NOMO-1 treated with dmso at 0.1 percent for 144 hours (cell line): ENCODE data around the gene RNASE13.

Source experiments
- DNase-seq: peaks from one replicate; lab custom pipeline; 2025; ENCODE audit not compliant: unreplicated experiment; lab: John Stamatoyannopoulos, UW

Gene RNASE13, protein sequence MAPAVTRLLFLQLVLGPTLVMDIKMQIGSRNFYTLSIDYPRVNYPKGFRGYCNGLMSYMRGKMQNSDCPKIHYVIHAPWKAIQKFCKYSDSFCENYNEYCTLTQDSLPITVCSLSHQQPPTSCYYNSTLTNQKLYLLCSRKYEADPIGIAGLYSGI

GRCh38 chr14:21034707-21035106 is at the start of gene RNASE13:
Gene RNASE13 (minus strand): TSS chr14:21034807. CDS start chr14:21034288, 519 bp downstream.
- DNase-seq = no peak

DNA sequence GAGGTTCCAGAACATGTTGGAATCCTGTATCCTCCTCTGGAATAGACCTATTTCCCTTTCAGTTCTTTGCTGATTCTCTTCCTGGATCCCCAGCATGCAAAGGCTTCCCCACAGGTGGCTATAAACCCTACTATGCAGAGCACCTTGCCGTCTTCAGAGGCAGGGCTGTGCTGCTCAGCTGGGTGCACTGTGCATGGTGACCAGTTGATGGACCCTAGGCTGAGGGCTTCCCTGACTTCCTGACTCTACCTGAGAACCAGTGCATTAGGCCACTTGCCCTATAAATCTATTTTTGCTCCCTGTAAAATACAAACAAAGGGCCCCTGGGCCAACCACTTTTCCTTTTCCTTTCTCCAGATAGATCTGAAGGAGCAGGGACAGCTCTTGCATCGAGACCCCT is 49.8 kb upstream of the RNASE13 start:
- DNase-seq = no peak

DNA sequence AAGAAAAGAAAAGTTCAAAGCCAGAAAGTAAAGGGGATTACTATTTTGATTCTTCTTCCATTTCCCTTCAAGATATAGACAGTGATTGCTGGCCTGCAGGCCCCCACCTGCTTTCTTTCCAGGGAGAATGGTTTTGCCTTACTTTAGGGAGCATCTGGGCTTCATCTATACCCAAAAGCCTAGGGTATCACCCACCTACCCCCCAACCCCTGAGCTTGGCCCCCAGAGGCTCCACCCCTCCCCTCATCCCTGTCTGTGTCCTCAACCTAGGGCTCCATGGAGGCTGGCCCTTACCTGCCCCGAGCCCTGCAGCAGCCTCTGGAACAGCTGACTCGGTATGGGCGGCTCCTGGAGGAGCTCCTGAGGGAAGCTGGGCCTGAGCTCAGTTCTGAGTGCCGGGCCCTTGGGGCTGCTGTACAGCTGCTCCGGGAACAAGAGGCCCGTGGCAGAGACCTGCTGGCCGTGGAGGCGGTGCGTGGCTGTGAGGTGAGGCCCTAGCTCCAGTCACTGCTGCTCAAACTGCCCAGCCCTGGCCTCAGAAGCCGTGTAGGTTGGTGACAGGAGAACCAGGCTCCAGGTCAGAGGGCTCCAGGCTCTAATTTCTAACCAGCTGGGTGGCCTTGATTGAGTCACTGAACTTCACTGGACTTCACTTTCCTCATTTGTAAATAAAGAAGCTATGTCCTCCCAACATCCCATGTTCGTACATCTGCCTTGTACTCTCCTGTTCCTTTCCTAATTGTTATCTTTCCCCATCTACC is 49.1 kb upstream of the RNASE13 start:
- no peak for DNase-seq

DNA sequence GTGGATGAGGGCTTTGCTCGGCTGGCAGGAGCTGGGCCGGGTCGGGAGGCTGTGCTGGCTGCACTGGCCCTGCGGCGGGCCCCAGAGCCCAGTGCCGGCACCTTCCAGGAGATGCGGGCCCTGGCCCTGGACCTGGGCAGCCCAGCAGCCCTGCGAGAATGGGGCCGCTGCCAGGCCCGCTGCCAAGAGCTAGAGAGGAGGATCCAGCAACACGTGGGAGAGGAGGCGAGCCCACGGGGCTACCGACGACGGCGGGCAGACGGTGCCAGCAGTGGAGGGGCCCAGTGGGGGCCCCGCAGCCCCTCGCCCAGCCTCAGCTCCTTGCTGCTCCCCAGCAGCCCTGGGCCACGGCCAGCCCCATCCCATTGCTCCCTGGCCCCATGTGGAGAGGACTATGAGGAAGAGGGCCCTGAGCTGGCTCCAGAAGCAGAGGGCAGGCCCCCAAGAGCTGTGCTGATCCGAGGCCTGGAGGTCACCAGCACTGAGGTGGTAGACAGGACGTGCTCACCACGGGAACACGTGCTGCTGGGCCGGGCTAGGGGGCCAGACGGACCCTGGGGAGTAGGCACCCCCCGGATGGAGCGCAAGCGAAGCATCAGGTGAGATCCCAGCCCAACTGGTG is 47.0 kb upstream of the RNASE13 start:
- no peak for DNase-seq

DNA sequence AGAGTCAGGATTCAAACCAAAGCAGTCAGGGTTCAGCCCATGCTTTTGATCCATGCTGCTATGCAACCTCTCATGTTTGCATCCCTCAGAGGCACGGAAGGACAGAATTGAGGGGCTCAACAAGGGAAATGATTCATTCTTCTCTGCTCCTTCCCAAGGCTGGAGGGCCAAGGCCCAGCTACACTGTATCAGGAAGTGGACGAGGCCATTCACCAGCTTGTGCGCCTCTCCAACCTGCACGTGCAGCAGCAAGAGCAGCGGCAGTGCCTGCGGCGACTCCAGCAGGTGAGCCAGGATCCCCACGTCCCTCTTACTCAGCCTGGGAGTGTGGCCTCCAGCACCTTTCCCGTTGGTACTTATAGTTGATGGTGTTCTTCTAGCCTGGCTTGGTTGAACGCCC is 44.1 kb upstream of the RNASE13 start:
- no peak for DNase-seq

DNA sequence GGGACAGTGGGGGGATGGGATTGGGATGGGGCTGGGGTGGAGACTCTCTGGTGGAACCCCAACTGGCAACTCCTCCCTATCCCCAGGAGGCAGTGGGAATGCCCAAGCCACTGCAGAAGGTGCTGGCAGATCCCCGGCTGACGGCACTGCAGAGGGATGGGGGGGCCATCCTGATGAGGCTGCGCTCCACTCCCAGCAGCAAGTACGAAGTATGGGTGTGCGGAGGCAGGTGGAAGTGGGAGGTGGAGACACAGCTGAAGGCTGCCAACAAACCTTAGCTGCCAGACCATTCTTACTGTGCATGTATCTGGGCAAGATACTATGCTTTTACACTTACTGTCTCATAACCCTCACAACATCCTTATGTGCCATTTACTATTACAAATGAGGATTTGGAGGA is 43.7 kb upstream of the RNASE13 start:
- DNase-seq = no peak

DNA sequence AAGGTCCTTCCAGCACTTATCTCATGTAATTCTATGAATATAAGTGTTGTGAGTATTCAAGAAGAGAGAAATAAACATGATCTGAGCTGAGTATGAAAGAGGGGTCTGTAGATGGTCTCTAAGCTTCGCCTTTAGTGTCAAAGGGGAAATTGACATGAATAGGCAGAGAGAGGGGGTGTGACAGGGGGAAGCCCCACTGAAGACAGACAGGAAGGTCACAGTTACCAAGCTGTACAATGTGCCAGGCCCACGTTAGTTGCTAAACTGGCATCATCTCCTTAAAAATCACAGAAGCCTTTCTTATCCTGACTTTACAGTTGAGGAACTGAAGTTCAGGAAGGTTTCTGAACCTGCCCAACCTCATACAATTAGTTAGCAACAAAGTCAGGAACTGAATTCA is 43.1 kb upstream of the RNASE13 start:
- DNase-seq = no peak

GRCh38 chr14:21075719-21076437 is 41.3 kb upstream of the RNASE13 start:
- no peak for DNase-seq

- no peak for DNase-seq
Observed at GRCh38 chr14:21074398-21075272, 40.0 kb upstream of the RNASE13 start.

GRCh38 chr14:21073921-21074320 is 39.3 kb upstream of the RNASE13 start:
- DNase-seq = no peak

DNA sequence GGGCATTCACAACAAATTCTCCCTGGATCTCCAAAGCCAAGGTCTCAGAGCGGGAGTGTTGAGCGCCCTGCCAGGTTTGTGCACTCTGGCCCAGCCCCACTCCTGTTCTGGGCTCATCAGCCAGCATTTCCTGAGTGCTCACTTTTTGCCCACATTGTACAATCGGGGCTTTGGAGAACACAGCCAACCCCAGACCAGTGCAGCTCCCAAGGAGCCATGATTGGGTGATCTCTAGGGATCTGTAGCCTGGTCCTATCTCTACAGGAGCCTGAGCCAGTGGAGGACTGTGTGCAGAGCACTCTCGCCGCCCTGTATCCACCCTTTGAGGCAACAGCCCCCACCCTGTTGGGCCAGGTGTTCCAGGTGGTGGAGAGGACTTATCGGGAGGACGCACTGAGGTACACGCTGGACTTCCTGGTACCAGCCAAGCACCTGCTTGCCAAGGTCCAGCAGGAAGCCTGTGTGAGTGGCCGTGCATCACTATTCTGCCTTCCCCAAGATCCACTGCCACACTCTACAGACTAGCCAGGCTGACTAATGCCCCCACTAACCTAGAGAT is 38.3 kb upstream of the RNASE13 start:
- no peak for DNase-seq

- DNase-seq = peak; percentile 75
Observed at GRCh38 chr14:21072031-21072473, 37.4 kb upstream of the RNASE13 start.

- DNase-seq = peak; percentile 95
Observed at GRCh38 chr14:21071225-21072030, 36.8 kb upstream of the RNASE13 start.

GRCh38 chr14:21070610-21071224 is 36.1 kb upstream of the RNASE13 start:
- peak; percentile 40 for DNase-seq

DNA sequence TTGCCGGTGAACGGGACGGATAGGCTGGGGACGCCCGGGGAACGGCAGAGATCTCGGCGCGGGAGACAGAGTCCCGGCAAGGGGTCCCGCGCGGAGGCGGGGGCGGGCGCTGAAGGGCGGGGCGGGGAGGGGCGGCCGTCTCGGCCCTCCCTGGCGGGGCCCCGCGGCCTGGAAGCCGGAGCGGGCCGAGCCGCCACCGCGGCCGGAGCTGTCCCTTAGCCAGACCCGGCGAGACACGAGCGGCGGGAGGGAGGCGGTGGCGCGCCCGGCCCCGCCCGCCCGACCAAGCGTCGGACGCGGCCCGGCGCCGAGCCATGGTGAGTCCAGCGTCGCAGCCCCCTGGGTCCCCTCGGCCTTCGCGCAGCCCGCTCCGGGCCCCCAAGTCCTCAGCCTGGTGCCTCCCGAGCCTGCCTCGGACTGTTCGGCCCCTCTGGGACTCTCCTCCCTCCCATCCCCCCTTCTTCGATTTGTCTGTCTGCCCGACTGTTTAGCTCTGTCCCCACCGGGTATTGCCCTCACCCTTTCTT is 35.5 kb upstream of the RNASE13 start, which contains the start of gene ARHGEF40:
TSS of gene ARHGEF40 (plus strand) at position 222 of the 527 bp plus-strand sequence. CDS start at position 315, 93 bp downstream.
- DNase-seq = peak; percentile 5

GRCh38 chr14:21069388-21070082 is 34.9 kb upstream of the RNASE13 start:
- no peak for DNase-seq

GRCh38 chr14:21068521-21069387 is 34.1 kb upstream of the RNASE13 start:
- DNase-seq = peak; percentile 49
